Pancreas (tissue), 10 donors: ENCODE data around the gene RTP2. TPM values are rescaled to one million over a fixed set of nuclear protein-coding genes. Genes with fewer than 3 reads are reported as not detected.

Experiments used
- ATAC-seq, 4 donors: fragments of 200-7000 bp; cut with Tn5 transposase; one replicate each; pipeline versions ENCODE4 v1.8.0 to v1.9.1; 2020; ENCODE audit warnings: mild to moderate bottlenecking in 4 of 4, moderate library complexity in 4 of 4
- DNase-seq, 6 donors: peaks; one replicate each; pipeline ENCODE4 v3.0.0-alpha.2; 2020
- FAIRE-seq: peaks from 2 replicates; lab custom pipeline; 2012; peaks lifted over from hg19 to GRCh38; lab: Jason Lieb, UNC
- H3K27ac ChIP-seq, 4 donors: fragments of 200-600 bp; sonication (generic); 1 replicate in 3 of 4; 2 replicates in 1 of 4; pipeline versions ENCODE4 v1.5.0 to v1.8.0; 2020
- H3K27me3 ChIP-seq, 4 donors: fragments of 200-600 bp; one replicate each; pipeline ENCODE4 v1.8.0; 2021
- H3K36me3 ChIP-seq, 3 donors: fragments of 200-600 bp; sonication (generic) in 1 of 3; one replicate each; pipeline versions ENCODE4 v1.5.0 to v1.8.0; 2020 to 2021
- H3K4me1 ChIP-seq, 3 donors: fragments of 200-600 bp; one replicate each; pipeline ENCODE4 v1.8.0; 2021
- H3K4me3 ChIP-seq, 4 donors: fragments of 200-600 bp; sonication (generic) in 2 of 4; one replicate each; pipeline versions ENCODE4 v1.5.0 to v1.8.0; 2020 to 2021
- H3K9me3 ChIP-seq, 4 donors: fragments of 200-600 bp; one replicate each; pipeline ENCODE4 v1.8.0; 2021
- WGBS, 2 donors: extraction: QIAGEN DNeasy Blood & Tissue Kit; methylation state at CpG; one replicate each; pipeline ENCODE4 v1.1.7; 2013; 5-methylcytosine and 5-hydroxymethylcytosine counted together
- intact Hi-C, 3 donors: fragments of 100-400 bp; cut with DNase I; formaldehyde crosslinking; loops; one replicate each; pipeline versions ENCODE4 v1.11.1 to v1.14.2; 2022
- polyA plus RNA-seq, 2 donors: library from polyadenylated mRNA; stranded (reverse); fragments of 200-250 nt; gene quantifications; one replicate each; pipeline ENCODE4 v1.2.3, GENCODE V29; 2013
- total RNA-seq, 6 donors: library from RNA; stranded (reverse); fragmentation: NEBNext Ultra II Directional in 4 of 6; extraction: Animal tissue kit (Norgen Biotek cat#: 25700) in 4 of 6; gene quantifications; one replicate each; pipeline versions ENCODE4 v1.2.1 to v1.2.4, GENCODE V29; 2021 to 2023
- TF ChIP-seq, protein P1 (sequence below), 4 donors: fragments of 200-600 bp; sonication (generic) in 3 of 4; IDR thresholded peaks; one replicate each; pipeline versions ENCODE4 v1.5.0 to v1.8.0; 2021; ENCODE audit warnings: antibody characterized with exemption in 4 of 4
- donor health status: healthy with polysubstance abuse.
- donor health status: DM: no; HTN: no; CAD: no; lungs with moderate emphysema.
- donor health status: DM: no; HTN: no; CAD: no.
- donor health status: control.
- donor health status: control.
- donor health status: Bipolar disorder and iron deficiency.
- donor health status: DM: yes; HTN: yes; CAD: no.
- donor health status: DM: no; HTN: no; CAD: no.
- donor health status: DM: no; HTN: no; CAD: no.
- donor health status: DM: yes; HTN: yes; CAD: no.

The RTP2 gene
- total and polyA plus RNA-seq, 8 donors: not detected

DNA sequence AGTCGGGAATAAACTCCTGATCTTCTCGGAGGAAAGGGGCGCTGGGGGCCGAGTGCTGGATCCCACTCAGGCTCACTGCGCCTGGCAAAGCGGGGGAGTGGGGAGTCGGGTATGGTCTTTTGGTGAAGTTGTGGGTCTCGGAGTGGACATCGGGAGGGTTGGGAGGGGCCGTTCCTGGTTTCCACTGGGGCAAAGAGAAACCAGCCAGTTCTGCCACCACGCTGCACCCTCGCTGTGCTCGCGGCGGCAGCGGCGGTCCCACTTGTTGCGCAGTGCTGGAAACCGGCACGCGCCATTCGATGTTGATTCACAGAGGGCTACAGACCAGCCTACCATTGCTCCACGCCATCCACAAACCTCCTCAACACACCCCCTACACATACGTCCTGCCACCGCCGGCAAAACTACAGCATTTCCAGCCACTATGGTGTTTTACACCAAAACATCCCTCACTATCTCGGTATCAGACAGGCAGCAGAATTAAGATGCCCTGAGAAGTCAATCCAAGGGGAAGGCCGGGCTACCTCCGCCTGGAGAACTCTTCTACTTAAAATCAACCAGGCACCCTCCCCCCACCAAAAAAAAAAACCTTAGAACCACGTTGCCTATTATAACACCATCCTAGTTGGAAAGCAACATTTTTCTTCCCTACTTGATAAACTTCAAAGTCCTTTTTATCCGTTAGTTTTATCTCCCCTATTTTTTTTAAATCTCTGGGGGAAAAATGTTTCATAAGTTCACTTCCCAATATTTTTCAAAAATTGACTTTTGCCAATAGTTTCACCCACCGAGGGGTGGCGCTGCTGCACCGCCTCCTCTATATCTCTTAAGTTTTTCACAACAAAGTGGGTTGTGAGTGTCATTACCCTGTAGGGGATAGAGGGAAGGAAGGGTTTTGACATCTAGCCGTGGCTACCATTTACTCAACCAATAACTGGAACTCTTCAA lies 39.3 kb upstream of the RTP2 start:
- FAIRE-seq (no peak), DNase-seq (peak; percentile 52 to 81 (median 70)), ATAC-seq (peak in 2 of 4 donors; percentile 18 to 22)
- WGBS, 2 donors: 1% methylated on average over 35 of the region's 35 CpGs
- TF ChIP-seq, protein P1, sequence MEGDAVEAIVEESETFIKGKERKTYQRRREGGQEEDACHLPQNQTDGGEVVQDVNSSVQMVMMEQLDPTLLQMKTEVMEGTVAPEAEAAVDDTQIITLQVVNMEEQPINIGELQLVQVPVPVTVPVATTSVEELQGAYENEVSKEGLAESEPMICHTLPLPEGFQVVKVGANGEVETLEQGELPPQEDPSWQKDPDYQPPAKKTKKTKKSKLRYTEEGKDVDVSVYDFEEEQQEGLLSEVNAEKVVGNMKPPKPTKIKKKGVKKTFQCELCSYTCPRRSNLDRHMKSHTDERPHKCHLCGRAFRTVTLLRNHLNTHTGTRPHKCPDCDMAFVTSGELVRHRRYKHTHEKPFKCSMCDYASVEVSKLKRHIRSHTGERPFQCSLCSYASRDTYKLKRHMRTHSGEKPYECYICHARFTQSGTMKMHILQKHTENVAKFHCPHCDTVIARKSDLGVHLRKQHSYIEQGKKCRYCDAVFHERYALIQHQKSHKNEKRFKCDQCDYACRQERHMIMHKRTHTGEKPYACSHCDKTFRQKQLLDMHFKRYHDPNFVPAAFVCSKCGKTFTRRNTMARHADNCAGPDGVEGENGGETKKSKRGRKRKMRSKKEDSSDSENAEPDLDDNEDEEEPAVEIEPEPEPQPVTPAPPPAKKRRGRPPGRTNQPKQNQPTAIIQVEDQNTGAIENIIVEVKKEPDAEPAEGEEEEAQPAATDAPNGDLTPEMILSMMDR (IDR thresholded peaks at IDR 0.05): peak; percentile 32 to 76 (median 73)
- no peaks in the 10 kb centered on the region for H3K9me3 ChIP-seq
- no peaks in the 10 kb centered on the region for H3K27me3 ChIP-seq
- peak overlapping the region; percentile 99 for H3K27ac ChIP-seq
- H3K4me3 ChIP-seq: peak overlapping the region; percentile 20 to 80 (median 60)
- H3K4me1 ChIP-seq: peaks cover 4 to 9% (median 7%) of the 10 kb centered on the region in 3 donors
- no peaks in the 10 kb centered on the region for H3K36me3 ChIP-seq
- intact Hi-C loops: loop anchor here in 1 of 3 donors (10.0 kb wide), 2 partner anchors 303 to 553 kb away; no protein-coding TSS in a partner anchor

GRCh38 chr3:187740421-187741399 lies 38.4 kb upstream of the RTP2 start:
- Histone ChIP-seq H3K27me3 (no peaks in the 10 kb centered on the region), H3K4me1 (peaks cover 4 to 14% (median 7%) of the 10 kb centered on the region in 3 donors), H3K27ac (peak overlapping the region; percentile 65 to 99 (median 86)), H3K36me3 (no peaks in the 10 kb centered on the region), H3K9me3 (no peaks in the 10 kb centered on the region), H3K4me3 (peak overlapping the region; percentile 20 to 80 (median 60))
- TF ChIP-seq, protein P1 (IDR thresholded peaks at IDR 0.05): peak; percentile 73 to 86 (median 84)
- 4 to 5% methylated on average over 39 of the region's 39 CpGs for WGBS, 2 donors
- intact Hi-C loops: loop anchor here in 1 of 3 donors (10.0 kb wide), 2 partner anchors 304 to 554 kb away; no protein-coding TSS in a partner anchor
- peak in 3 of 4 donors; percentile 9 to 21 (median 15) for ATAC-seq
- DNase-seq: peak; percentile 47 to 87 (median 70)
- FAIRE-seq: no peak

DNA sequence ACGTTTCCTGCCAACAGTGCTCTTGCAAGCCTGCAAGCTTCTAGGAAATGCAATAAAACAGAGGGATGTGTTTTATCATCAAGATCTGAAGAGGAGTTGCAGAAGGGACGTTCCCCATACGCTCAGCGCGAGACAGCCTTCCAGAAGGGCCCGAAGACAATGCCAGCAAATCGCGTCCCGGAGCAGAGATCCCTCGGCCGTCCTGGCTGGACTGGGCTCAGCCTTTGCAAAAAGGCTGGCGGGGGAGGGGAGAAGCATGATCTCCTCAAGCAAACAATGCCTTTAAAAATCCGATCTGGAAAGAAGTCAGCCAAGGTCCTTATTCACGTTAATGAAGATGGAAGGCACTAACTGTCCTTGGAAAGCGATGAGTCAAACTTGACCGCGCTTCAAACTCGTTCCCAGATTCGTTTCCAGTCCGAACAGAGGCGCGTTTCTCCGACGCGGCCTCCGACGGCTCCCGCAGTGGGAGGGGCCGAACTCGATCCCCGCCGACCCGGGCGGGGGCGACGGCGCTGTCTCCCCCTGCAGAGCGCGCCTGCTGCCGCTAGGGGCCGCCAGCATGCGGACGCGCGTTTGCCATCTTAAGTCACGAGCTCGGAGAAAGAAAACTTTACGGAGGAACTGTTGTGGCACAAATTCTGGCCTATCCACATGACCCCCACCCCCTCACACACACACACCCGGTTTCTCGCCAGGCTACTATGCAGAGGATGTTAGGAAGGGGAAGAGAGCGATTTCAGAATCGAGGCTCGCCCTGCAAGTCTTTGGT lies 37.4 kb upstream of the RTP2 start:
- H3K9me3 ChIP-seq: no peaks in the 10 kb centered on the region
- TF ChIP-seq, protein P1 (IDR thresholded peaks at IDR 0.05): peak; percentile 71 to 96 (median 94)
- no peaks in the 10 kb centered on the region for H3K27me3 ChIP-seq
- WGBS, 2 donors: 3% methylated on average over 53 of the region's 53 CpGs
- ATAC-seq (peak; percentile 23 to 46 (median 38)), FAIRE-seq (no peak), DNase-seq (peak; percentile 63 to 89 (median 79))
- H3K4me1 ChIP-seq: peaks cover 4 to 14% (median 7%) of the 10 kb centered on the region in 3 donors
- intact Hi-C loops: loop anchor here in 2 of 3 donors (5.0 to 10.0 kb wide), 4 partner anchors 305 to 1218 kb away; no protein-coding TSS in a partner anchor
- peak overlapping the region; percentile 65 to 99 (median 86) for H3K27ac ChIP-seq
- H3K36me3 ChIP-seq: no peaks in the 10 kb centered on the region
- H3K4me3 ChIP-seq: peak overlapping the region; percentile 13 to 80 (median 50)

DNA sequence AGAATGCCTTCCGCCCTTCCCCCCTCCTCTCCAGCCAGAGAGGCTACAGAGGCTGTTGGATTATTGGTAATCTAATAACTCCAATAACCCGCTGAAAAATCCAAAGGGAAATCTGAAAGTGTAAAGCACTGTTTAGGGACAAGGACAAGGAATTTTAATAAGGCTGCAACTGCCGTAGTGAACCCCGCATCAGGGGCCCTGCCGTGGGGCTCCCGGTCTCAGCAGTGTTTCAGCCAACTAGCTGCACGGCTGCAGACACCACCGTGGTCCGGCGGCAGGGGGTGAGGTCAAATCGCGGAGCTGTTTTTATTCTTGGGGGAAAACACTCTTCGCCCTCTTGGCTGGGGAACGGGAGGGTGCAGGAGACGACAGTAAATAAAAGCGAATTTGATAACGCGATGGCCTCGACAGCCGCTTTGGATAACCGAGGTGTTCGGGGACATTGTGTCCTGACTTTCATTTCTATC lies 36.8 kb upstream of the RTP2 start:
- ATAC-seq: peak; percentile 0 to 6 (median 3)
- DNase-seq: peak in 5 of 6 donors; percentile 38 to 77 (median 62)
- FAIRE-seq: no peak

More for the DNA sequence above, 36.8 kb upstream of the RTP2 start:
- H3K4me1 ChIP-seq: peaks cover 4 to 14% (median 7%) of the 10 kb centered on the region in 3 donors
- WGBS, 2 donors: 0% methylated on average over 22 of the region's 22 CpGs
- peak overlapping the region; percentile 65 to 99 (median 86) for H3K27ac ChIP-seq
- no peaks in the 10 kb centered on the region for H3K27me3 ChIP-seq
- TF ChIP-seq, protein P1 (IDR thresholded peaks at IDR 0.05): no peak
- H3K36me3 ChIP-seq: peaks cover 0 to 4% (median 0%) of the 10 kb centered on the region in 3 donors
- intact Hi-C loops: loop anchor here in 2 of 3 donors (5.0 kb wide), 2 partner anchors 1213 to 1218 kb away; no protein-coding TSS in a partner anchor
- peak overlapping the region; percentile 13 to 80 (median 50) for H3K4me3 ChIP-seq
- H3K9me3 ChIP-seq: no peaks in the 10 kb centered on the region
